T-cell (primary cell): ENCODE data around the gene FAM221B. TPM values are rescaled to one million over a fixed set of nuclear protein-coding genes. Genes with fewer than 3 reads are reported as not detected.

Experiments used
- ATAC-seq, 4 experiments: fragments of 200-7000 bp in 3 of 4; fragments of 150-1000 bp in 1 of 4; cut with Tn5 transposase; replicated peaks in 1 of 4; 1 replicate in 3 of 4; 2 replicates in 1 of 4; pipeline ENCODE4 v1.10.0; 2021; ENCODE audit warnings: moderate library complexity in 3 of 4, mild to moderate bottlenecking in 2 of 4, moderate number of reproducible peaks in 1 of 4
- CTCF ChIA-PET, 2 donors: fragments of 300-600 bp; sonication (Branson Sonifier 250); formaldehyde crosslinking; loops; one replicate each; lab custom pipeline; 2022; ENCODE audit warnings: antibody characterized with exemption in 2 of 2; lab: Charles Lee
- POLR2A ChIA-PET, 2 donors: fragments of 300-600 bp; sonication (Branson Sonifier 250); formaldehyde crosslinking; loops; one replicate each; lab custom pipeline; 2022; ENCODE audit warnings: antibody characterized with exemption in 2 of 2; lab: Charles Lee
- DNase-seq, 35 experiments: peaks; one replicate each; pipeline versions ENCODE4 v3.0.0 to v3.0.0-alpha.2; 2013 to 2023
- H3K27ac ChIP-seq: one replicate; pipeline ENCODE4 v1.5.1; 2013; ENCODE audit warnings: low read length
- H3K27me3 ChIP-seq, 2 experiments: replicated peaks in 1 of 2; 1 replicate in 1 of 2; 2 replicates in 1 of 2; pipeline versions ENCODE4 v1.6.1 to v1.7.0; 2013; ENCODE audit warnings: low read length in 1 of 2, mixed read lengths in 1 of 2; ENCODE audit not compliant: control insufficient read depth in 2 of 2, insufficient read depth in 2 of 2; ENCODE audit errors: extremely low read depth in 1 of 2
- H3K36me3 ChIP-seq, 2 donors: 1 replicate in 1 of 2; 2 replicates in 1 of 2; pipeline versions ENCODE4 v1.6.1 to v1.7.0; 2013; ENCODE audit warnings: low read length in 1 of 2; ENCODE audit not compliant: control insufficient read depth in 2 of 2, insufficient read depth in 1 of 2; ENCODE audit errors: extremely low read depth in 1 of 2
- H3K4me1 ChIP-seq, 2 experiments: 1 replicate in 1 of 2; 2 replicates in 1 of 2; pipeline versions ENCODE4 v1.6.1 to v1.7.0; 2013; ENCODE audit warnings: low read length in 2 of 2, mixed read lengths in 1 of 2; ENCODE audit not compliant: insufficient read depth in 2 of 2, control insufficient read depth in 1 of 2; ENCODE audit errors: extremely low read depth in 1 of 2
- H3K4me3 ChIP-seq, 2 donors: 1 replicate in 1 of 2; 2 replicates in 1 of 2; pipeline versions ENCODE4 v1.5.1 to v1.7.0; 2013; ENCODE audit warnings: mild to moderate bottlenecking in 2 of 2, low read length in 1 of 2, moderate library complexity in 1 of 2; ENCODE audit not compliant: control insufficient read depth in 1 of 2; ENCODE audit errors: extremely low read depth in 1 of 2
- H3K9me3 ChIP-seq: 2 replicates; pipeline ENCODE4 v1.7.0; 2013
- H3K27ac Mint-ChIP-seq, 2 donors: one replicate each; pipeline ENCODE4 v1.8.0; 2020 to 2021; ENCODE audit warnings: mild to moderate bottlenecking in 2 of 2, mixed read lengths in 2 of 2
- H3K27me3 Mint-ChIP-seq, 2 donors: one replicate each; pipeline ENCODE4 v1.8.0; 2021 to 2022; ENCODE audit warnings: mixed read lengths in 2 of 2
- H3K36me3 Mint-ChIP-seq: one replicate; pipeline ENCODE4 v1.8.0; 2021; ENCODE audit warnings: mixed read lengths
- H3K4me1 Mint-ChIP-seq, 3 donors: one replicate each; pipeline ENCODE4 v1.8.0; 2020 to 2022; ENCODE audit warnings: mixed read lengths in 3 of 3, mild to moderate bottlenecking in 1 of 3
- H3K4me3 Mint-ChIP-seq, 3 donors: one replicate each; pipeline ENCODE4 v1.8.0; 2020 to 2022; ENCODE audit warnings: mild to moderate bottlenecking in 3 of 3, mixed read lengths in 3 of 3, moderate library complexity in 3 of 3
- H3K9me3 Mint-ChIP-seq, 3 donors: one replicate each; pipeline ENCODE4 v1.8.0; 2020 to 2022; ENCODE audit warnings: mixed read lengths in 3 of 3
- WGBS: methylation state at CpG from one replicate; pipeline ENCODE4 v1.1.5; 2013; ENCODE audit warnings: missing lambda C conversion rate; ENCODE audit not compliant: insufficient coverage; 5-methylcytosine and 5-hydroxymethylcytosine counted together
- total RNA-seq, 35 experiments: library from RNA in 6 of 35; stranded (reverse) in 6 of 35; fragments of 120-200 nt in 1 of 35; gene quantifications; one replicate each; pipeline versions ENCODE4 v1.2.1 to v1.2.4 and lab custom pipeline; 2013 to 2026

Gene FAM221B
- total RNA-seq, 5 donors from 2014 or later (not counting 1 experiment from before 2014, with no cell fraction given), result not detected

DNA sequence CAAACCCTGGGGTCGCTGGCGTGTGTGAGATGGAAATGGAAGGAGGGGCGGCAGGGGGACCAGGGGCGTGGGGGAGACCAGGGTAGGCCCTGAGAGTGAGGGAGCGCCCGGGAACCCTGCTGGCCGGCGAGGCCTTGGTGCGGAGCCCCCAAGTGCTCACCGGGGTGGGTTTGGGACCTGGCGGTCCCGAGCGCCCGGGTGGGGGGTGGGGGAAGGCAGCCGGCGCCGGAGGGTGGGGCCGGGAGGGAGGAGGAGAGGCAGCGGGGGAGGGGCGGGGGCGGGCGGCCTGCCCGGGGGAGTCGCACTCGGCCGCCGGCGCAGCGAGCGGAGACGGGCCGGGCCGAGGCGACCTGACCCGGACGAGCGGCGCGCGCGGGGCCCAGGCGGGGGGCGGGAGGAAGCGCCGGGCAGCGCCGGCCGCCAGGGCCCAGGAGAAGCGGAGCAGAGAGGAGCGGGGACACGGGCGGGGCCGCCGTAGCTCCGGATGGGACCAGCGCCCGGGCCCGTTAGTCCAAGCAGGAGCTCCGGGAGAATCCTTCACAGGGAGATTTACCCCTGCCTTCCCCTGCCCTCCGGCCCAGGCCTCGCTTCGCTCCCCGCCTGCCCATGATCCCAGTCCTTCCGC, 37.1 kb downstream of the FAM221B start, which contains the start of gene NPR2:
NPR2 (plus strand) TSS at position 295 of the 625 bp plus-strand sequence. CDS start 818 bp downstream, outside the sequence.
- Mint-ChIP-seq H3K27ac (no peak within 1 kb of the TSS), H3K4me3 (no peak within 1 kb of the TSS), H3K4me1 (peaks cover 0 to 14% (median 13%) of the 10 kb centered on the region in 3 donors), H3K36me3 (peaks cover 15% of the 10 kb centered on the region), H3K27me3 (no peaks in the 10 kb centered on the region), H3K9me3 (no peaks in the 10 kb centered on the region)
- 81% methylated on average over 27 of the region's 64 CpGs for WGBS
- ChIA-PET CTCF (interaction anchor here (0.6 to 1.1 kb wide), 4 partner anchors 21 to 134 kb away, joined by 3 to 4 read pairs (median 3); partner anchors contain the start of genes RMRP (in 1 of the 2) and SPAG8 (in 1 of the 2)), POLR2A (no interaction called here)
- Histone ChIP-seq H3K9me3 (no peaks in the 10 kb centered on the region), H3K4me1 (peaks cover 0 to 3% of the 10 kb centered on the region in 2 experiments), H3K36me3 (peaks cover 11 to 14% of the 10 kb centered on the region in 2 donors), H3K27ac (no peak within 1 kb of the TSS), H3K4me3 (no peak within 1 kb of the TSS), H3K27me3 (no peaks in the 10 kb centered on the region)
- DNase-seq, result no peak
- no peak for ATAC-seq

DNA sequence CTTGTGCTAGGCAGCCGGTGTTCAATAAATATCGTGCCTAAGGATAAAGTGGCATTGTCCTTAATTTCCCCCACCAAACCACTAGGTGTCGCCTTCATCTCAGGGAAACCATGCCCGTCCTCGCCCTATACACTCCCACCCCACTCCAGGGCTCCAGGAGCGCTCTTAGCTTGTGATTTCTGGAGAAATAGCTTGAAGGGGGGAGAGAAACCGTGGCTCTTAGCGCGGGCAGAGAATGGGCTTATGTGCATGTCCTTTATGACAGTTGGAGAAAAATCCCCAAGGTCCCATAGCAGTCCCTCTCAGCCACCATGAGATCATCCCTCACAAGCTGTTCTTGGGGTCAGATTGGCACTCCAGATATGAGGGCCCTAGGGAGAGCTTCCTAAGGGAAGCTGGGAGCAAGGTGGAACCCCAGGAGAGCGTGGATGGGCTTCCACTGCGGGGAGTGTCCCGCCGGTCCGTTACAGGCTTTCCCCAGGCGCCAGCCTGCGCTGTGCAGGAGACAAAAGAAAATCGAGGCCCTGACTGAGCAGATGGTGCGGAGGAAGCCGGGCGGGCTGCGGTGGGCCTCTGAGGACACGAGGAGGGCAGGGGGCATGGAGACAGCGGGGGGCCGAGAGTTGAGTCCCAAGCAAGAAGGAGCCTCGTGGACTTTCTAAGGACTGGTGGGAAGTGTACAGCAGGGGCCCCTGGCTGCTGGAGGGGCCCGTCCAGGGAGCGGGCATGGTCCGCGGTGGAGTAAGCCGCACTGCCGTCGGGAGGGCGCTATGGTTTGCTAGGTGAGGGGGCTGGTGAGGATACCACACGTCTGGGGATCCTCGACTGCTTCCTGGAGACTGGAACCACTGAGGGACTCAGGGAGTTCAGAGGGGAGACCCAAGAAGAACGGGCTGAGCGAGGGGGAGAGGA, 37.9 kb downstream of the FAM221B start:
- H3K27ac Mint-ChIP-seq, result no peak overlapping the region
- ATAC-seq (peak; percentile 81 to 92 (median 86)), DNase-seq (peak; percentile 14 to 82 (median 49))
- Histone ChIP-seq H3K9me3 (no peaks in the 10 kb centered on the region), H3K4me3 (no peak overlapping the region), H3K36me3 (peaks cover 13 to 14% of the 10 kb centered on the region in 2 donors), H3K27me3 (no peaks in the 10 kb centered on the region), H3K4me1 (peaks cover 0 to 3% of the 10 kb centered on the region in 2 experiments), H3K27ac (no peak overlapping the region)
- POLR2A ChIA-PET, result no interaction called here
- H3K27me3 Mint-ChIP-seq, result no peaks in the 10 kb centered on the region
- 83% methylated on average over 30 of the region's 37 CpGs for WGBS
- no peak overlapping the region for H3K4me3 Mint-ChIP-seq
- CTCF ChIA-PET, result interaction anchor here (0.5 to 2.2 kb wide), 18 partner anchors 13 to 763 kb away, joined by 3 to 26 read pairs (median 4); partner anchors contain the start of genes FAM221B (in 1 of the 2), GBA2 (in 1 of the 2) and RGP1 (in 1 of the 2)
- peaks cover 22% of the 10 kb centered on the region for H3K36me3 Mint-ChIP-seq
- H3K4me1 Mint-ChIP-seq, result peaks cover 0 to 14% (median 13%) of the 10 kb centered on the region in 3 donors
- no peaks in the 10 kb centered on the region for H3K9me3 Mint-ChIP-seq

DNA sequence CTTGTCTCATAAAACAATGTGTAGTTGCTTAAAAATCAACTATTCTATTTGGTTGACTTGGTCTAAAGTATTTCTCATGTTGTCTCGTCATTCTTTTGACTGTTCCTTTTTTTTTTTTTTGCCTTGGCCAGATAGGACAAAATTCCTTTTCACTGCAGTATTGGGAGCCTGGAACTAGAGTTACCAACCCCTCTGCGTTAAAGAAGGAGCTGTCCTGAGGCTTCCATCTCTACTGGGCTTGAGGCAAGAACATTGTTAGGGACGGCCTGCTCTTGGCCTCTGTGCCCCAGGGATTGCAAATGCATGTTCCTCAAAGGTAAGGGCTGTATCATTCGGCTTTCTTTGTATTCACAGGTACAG, 38.5 kb downstream of the FAM221B start:
- no peak for ATAC-seq
- Mint-ChIP-seq H3K27me3 (no peaks in the 10 kb centered on the region), H3K36me3 (peaks cover 23% of the 10 kb centered on the region), H3K4me3 (no peak overlapping the region), H3K9me3 (no peaks in the 10 kb centered on the region), H3K27ac (no peak overlapping the region), H3K4me1 (peaks cover 0 to 14% (median 13%) of the 10 kb centered on the region in 3 donors)
- ChIA-PET POLR2A (no interaction called here), CTCF (interaction anchor here (0.6 to 2.2 kb wide), 17 partner anchors 12 to 141 kb away, joined by 3 to 26 read pairs (median 4); partner anchors contain the start of genes FAM221B (in 1 of the 2), GBA2 (in 1 of the 2) and RGP1 (in 1 of the 2))
- no peak for DNase-seq
- Histone ChIP-seq H3K27me3 (no peaks in the 10 kb centered on the region), H3K27ac (no peak overlapping the region), H3K9me3 (no peaks in the 10 kb centered on the region), H3K4me3 (no peak overlapping the region), H3K36me3 (peaks cover 14 to 17% of the 10 kb centered on the region in 2 donors), H3K4me1 (peaks cover 0 to 3% of the 10 kb centered on the region in 2 experiments)
- WGBS, result 50% methylated on average over 3 of the region's 4 CpGs

DNA sequence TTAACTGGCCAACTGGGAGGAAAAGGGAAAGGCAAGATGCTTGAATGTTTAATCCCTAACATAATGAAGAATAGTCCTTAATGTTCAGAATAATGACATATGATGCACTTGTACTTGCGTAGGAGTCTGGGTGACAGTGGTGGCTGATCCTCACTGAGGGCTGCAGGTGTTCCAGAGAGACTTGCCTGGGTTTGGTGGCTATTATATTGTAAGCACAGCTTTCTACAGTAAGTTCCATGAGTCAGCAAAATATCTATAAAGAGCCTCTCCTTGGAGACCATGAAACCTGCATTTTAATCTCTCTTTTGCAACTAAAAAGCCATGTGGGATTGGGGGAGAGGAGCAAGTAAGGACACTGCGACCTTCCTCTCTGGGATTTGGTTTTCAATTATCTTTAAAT, 39.0 kb downstream of the FAM221B start:
- H3K4me3 Mint-ChIP-seq, result no peak overlapping the region
- no peak overlapping the region for H3K27ac Mint-ChIP-seq
- no peak overlapping the region for H3K27ac ChIP-seq
- H3K9me3 ChIP-seq, result no peaks in the 10 kb centered on the region
- H3K27me3 ChIP-seq, result no peaks in the 10 kb centered on the region
- WGBS, result no CpG with 5 or more reads among the region's 2 CpGs
- ChIA-PET CTCF (interaction anchor here (0.7 to 2.2 kb wide), 14 partner anchors 12 to 93 kb away, joined by 3 to 26 read pairs (median 4); partner anchors contain the start of genes FAM221B (in 1 of the 2), GBA2 (in 1 of the 2) and RGP1 (in 1 of the 2)), POLR2A (no interaction called here)
- DNase-seq, result no peak
- peaks cover 23% of the 10 kb centered on the region for H3K36me3 Mint-ChIP-seq
- H3K36me3 ChIP-seq, result peaks cover 14 to 21% of the 10 kb centered on the region in 2 donors
- H3K4me3 ChIP-seq, result no peak overlapping the region
- peaks cover 0 to 13% (median 12%) of the 10 kb centered on the region in 3 donors for H3K4me1 Mint-ChIP-seq
- peaks cover 0 to 3% of the 10 kb centered on the region in 2 experiments for H3K4me1 ChIP-seq
- no peaks in the 10 kb centered on the region for H3K9me3 Mint-ChIP-seq
- no peaks in the 10 kb centered on the region for H3K27me3 Mint-ChIP-seq
- no peak for ATAC-seq

DNA sequence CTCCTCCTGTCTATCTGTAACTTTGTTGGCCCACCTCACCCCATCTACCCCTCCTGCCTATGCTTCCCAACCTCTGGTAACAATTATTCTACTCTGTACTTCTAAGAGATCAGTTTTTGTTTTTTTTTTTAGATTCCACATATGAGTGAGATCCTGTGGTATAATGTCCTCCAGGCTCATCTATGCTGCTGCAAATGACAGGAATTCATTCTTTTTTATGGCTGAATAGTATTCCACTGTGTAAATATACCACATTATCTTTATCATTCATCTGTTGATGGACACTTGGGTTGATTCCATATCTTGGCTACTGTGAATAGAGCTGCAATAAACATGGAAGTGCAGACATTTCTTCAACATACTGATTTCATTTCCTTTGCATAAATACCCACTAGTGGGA, 45.1 kb downstream of the FAM221B start:
- ATAC-seq, result no peak
- Histone ChIP-seq H3K36me3 (peaks cover 5 to 21% of the 10 kb centered on the region in 2 donors), H3K4me1 (no peaks in the 10 kb centered on the region), H3K27me3 (no peaks in the 10 kb centered on the region), H3K27ac (no peak overlapping the region), H3K4me3 (no peak overlapping the region), H3K9me3 (no peaks in the 10 kb centered on the region)
- H3K9me3 Mint-ChIP-seq, result no peaks in the 10 kb centered on the region
- H3K27ac Mint-ChIP-seq, result no peak overlapping the region
- no peak overlapping the region for H3K4me3 Mint-ChIP-seq
- no peak for DNase-seq
- ChIA-PET POLR2A (interaction anchor here in 1 of 2 donors (0.6 kb wide), 1 partner anchor 599 kb away, joined by 3 read pairs; no protein-coding TSS in a partner anchor), CTCF (interaction anchor here in 1 of 2 donors (0.6 kb wide), 1 partner anchor 26 kb away, joined by 3 read pairs; no protein-coding TSS in a partner anchor)
- H3K27me3 Mint-ChIP-seq, result no peaks in the 10 kb centered on the region
- peaks cover 38% of the 10 kb centered on the region for H3K36me3 Mint-ChIP-seq
- H3K4me1 Mint-ChIP-seq, result peaks cover 2 to 10% (median 2%) of the 10 kb centered on the region in 3 donors

DNA sequence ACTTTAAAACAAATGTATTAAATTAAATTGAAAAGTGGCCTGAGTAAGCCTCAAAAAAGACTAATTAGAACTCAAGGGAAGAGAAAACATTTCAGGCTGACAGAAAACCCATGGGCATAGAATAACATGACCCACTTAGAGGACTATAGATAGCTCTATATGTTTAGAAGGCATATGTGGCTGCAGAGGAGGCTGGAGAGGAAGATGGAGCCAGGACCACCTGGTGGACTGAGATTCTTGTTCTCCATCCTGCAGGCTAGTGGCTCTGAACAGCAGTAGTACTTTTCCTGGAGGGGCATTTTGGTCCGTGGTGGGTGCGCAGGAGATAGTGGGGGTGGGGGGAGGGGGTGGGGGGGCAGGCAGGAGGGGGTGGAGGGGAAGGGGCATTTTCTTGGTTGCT, 47.5 kb downstream of the FAM221B start:
- Mint-ChIP-seq H3K27ac (no peak overlapping the region), H3K36me3 (peaks cover 29% of the 10 kb centered on the region), H3K4me1 (peaks cover 2 to 10% (median 2%) of the 10 kb centered on the region in 3 donors), H3K27me3 (no peaks in the 10 kb centered on the region), H3K4me3 (no peak overlapping the region), H3K9me3 (no peaks in the 10 kb centered on the region)
- Histone ChIP-seq H3K36me3 (peaks cover 0 to 19% of the 10 kb centered on the region in 2 donors), H3K27ac (no peak overlapping the region), H3K27me3 (no peaks in the 10 kb centered on the region), H3K9me3 (no peaks in the 10 kb centered on the region), H3K4me3 (no peak overlapping the region), H3K4me1 (no peaks in the 10 kb centered on the region)
- ChIA-PET POLR2A (no interaction called here), CTCF (no interaction called here)
- WGBS, result no CpG with 5 or more reads among the region's 2 CpGs
- no peak for DNase-seq
- ATAC-seq, result no peak
